Medulla oblongata (tissue), 1 donor: ENCODE results near the gene MFSD6L.

Experiments used
- DNase-seq: peaks from one replicate; pipeline ENCODE4 v3.0.0-alpha.2; 2015; ENCODE audit errors: extremely low spot score

Gene MFSD6L

GRCh38 chr17:8798846-8799569 lies at the start of gene MFSD6L:
Gene MFSD6L (minus strand): TSS chr17:8799365. CDS start chr17:8799120, 245 bp downstream.
- no peak for DNase-seq

GRCh38 chr17:8847891-8848290 lies 48.7 kb upstream of the MFSD6L start:
- DNase-seq = no peak

GRCh38 chr17:8846768-8847211 lies 47.6 kb upstream of the MFSD6L start:
- peak; percentile 28 for DNase-seq

DNA sequence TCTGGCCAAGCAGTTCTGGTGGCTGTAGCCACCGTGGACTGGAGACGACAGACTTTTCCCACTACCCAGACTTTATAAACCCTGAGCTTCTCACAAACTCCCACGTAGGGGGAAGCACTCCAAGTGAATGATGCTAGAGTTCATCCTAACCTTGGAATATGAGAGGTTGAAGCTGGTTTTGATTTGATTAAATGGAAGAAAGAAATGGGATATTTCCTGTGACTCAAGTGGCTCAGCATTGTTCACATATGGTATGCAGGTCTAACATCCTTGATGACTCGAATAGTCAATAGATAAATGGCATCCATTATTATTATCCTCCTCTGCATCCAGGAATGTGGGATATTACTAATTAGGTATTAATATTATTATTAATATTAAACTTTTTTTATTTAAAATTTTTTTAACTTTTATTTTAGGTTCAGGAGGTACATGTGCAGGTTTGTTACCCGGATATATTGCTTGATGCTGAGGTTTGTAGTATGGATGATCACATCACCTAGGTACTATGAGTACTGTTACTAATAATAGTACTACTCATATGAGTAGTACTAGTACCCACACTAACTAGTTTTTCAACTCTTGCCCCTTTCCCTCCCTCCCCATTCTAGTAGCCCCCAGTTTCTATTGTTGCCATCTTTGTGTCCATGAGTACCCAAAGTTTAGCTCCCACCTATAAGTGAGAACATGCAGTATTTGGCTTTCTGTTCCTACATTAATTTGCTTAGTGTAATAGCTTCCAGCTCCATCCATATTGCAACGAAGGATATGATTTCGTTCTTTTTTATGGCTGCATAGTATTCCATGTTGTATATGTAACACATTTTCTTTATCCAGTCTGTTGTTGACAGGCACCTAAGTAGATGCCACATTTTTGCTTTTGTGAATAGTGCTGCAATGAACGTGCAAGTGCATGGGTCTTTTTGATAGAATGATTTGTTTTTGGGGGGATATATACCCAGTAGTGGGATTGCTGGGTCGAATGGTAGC lies 45.4 kb upstream of the MFSD6L start:
- no peak for DNase-seq

DNA sequence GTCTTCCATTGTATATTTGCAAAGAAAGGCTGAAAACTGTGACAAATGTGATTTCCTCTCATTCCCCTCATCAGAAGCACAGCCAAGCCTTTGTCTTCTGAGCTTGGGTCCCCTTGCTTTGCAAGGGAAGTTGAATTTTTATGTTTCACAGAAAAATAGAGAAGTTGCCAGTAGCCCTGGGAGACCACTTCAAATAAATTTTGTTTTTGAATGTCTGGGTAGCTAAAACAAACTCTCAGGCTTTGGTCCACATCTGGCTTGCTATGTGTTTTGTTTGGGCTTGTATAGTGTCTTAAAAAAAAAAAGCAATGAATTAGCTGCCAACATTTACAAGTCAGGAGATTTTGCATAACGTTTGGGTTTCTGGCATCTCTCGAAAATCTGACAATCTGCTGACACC lies 44.2 kb upstream of the MFSD6L start:
- DNase-seq = no peak

- no peak for DNase-seq
Measured at GRCh38 chr17:8841844-8842243, 42.7 kb upstream of the MFSD6L start.

GRCh38 chr17:8839410-8839935 lies 40.3 kb upstream of the MFSD6L start:
- no peak for DNase-seq

DNA sequence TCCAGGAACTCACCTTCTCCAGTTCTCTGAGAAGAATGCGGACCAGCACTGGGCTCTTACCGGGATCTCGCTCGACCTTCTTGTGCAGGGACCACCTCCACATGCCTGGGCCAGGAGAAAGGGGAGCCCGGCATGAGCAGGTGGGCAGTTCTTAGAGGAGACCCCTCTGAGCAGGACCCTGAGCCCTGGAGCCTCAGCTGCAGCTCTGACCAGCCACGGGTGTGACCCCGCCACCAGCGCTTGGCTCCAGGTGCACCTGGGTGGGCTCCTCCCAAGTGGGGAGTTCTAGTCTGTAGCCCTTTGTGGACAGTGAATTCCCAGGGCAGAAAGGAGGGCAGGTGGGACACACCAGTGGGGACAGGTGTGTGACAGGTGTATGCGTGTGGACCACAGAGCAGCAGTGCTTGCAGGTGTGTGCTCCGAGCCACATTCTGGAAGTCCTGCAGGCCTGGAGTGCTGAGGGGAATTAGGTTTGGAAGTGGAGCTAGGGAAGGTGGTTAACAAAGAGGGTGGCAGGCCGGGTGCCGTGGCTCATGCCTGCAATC lies 39.5 kb upstream of the MFSD6L start:
- no peak for DNase-seq

DNA sequence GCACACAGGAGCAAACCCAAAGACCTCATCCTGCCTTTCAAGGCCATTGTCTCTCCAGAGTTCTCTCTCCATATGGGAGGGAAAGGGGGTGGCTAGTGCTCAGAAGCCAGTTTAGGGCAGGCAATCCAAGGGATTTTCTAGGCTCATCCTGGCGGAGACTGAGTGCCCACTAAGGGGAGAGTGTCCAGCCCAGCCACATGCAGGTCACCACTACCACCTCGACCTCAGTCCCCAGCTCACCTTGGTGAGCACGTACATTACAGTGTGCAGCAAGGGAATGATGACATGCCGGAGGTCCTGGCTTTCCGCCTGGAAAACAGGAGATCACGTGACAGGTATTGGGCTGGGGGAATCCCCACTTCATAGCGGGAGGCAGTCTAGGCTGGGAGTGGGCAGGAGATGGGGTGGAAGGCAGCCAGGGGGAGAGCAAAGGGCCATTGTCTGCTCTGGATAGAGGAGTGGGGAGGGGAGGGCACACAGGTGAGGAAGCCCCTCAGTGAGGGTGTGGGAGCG lies 38.5 kb upstream of the MFSD6L start:
- no peak for DNase-seq

GRCh38 chr17:8836821-8837562 lies 37.8 kb upstream of the MFSD6L start:
- DNase-seq = no peak

DNA sequence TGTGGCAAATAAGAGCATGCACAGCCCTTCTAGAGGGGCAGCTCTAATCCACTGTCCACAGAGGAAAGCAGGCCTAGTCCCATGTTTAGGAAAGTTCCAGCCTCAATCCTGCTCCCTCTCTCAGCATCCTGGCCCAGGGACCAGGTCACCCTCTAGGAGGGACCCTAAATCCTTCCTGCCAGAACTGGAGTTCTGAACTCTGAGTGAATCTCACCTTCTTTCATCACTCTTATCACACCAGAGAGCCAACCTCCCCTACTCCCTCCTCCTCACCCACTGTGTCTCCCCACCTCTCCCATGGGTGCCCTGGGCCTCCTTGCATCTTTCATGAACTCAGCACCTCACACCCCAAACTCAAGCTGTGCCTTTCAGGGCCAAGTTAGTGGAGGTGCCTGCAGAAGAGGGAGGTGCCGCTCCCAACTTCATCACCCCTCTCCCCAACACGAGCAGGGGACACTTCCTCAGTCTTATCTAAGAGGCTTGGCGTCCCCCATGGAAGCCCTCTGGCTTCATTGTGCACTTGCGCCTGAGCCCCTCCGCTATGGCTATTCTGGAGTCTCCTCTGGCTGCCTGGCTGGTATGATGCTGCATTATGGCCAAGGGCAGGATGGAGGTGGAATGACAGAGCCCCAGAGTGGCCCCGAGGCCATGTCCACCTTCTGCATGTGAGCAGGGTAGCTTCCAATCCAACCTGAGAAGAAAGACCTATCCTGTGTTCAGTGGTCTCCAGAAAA lies 36.6 kb upstream of the MFSD6L start:
- DNase-seq = no peak

GRCh38 chr17:8835106-8835505 lies 35.9 kb upstream of the MFSD6L start:
- no peak for DNase-seq

GRCh38 chr17:8832711-8833352 lies 33.7 kb upstream of the MFSD6L start:
- no peak for DNase-seq

- DNase-seq = no peak
Measured at GRCh38 chr17:8831234-8831849, 32.2 kb upstream of the MFSD6L start.

DNA sequence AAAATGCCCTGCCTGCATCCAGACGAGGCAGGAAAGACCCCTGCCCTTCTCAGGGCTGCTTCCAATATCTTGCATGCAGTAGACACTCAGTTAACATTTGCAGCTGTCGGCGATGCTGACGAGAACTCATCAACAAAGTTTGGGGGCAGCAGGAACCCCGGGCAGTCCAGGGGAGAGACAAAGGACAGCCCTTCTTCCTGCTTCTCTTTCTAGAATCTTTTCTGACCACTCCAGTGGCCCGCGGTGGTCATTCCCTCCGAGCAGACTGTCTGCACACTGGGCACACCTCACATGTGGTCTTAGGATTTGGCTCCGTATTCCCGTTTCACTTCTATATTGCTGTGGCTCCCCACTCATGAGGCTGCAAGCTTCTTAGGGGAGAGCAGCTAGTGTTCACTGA lies 31.0 kb upstream of the MFSD6L start:
- DNase-seq = no peak

DNA sequence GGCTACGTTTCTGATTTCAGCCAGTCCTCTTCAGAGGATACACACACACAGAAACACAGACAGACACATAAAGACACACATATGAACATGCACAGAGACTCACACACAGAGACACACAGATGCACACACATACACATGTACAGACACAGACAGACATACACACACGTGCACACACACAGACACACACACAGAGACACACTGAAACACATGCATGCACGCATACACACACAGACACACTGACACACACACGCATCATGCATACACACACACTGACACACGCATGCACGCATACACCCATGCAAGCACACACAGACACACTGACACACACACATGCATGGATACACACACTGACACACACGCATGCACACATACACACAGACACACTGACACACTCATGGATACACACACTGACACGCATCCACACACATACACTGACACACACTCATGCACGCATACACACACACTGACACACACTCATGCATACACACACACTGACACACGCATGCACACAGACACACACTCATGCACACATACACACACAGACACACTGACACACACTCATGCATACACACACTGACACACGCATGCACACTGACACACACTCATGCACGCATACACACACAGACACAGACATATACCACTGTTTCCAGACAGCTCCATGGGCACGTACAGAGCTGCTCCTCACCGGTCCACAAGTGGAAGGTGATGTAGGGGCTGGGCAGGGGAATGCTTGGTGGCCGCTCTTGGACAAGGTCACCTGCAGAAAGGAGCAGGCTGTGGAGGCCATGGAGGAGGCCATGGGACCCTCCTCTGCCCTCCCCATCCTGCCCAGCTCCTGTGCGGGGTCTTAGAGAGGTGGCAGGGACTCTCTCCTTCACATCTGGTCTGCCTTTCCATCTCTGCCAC lies 30.1 kb upstream of the MFSD6L start:
- DNase-seq = no peak

DNA sequence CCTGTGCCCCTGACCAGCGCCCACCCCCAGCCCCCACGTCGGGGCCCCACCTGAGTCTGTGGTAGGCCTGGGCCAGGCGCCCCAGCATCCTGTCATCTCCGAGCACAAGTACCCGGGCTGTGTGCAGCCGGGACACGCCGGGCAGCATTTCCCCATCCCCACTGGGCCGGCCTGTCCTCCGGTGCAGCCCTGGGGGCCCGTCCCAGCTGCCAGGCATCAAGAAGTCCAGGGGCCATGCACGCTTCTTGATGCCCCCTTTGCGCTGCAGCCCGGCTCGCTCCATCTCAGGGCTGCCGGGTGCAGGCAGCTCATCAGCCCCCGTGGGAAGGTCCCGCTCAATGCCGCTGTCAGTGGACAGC lies 29.3 kb upstream of the MFSD6L start:
- no peak for DNase-seq

DNA sequence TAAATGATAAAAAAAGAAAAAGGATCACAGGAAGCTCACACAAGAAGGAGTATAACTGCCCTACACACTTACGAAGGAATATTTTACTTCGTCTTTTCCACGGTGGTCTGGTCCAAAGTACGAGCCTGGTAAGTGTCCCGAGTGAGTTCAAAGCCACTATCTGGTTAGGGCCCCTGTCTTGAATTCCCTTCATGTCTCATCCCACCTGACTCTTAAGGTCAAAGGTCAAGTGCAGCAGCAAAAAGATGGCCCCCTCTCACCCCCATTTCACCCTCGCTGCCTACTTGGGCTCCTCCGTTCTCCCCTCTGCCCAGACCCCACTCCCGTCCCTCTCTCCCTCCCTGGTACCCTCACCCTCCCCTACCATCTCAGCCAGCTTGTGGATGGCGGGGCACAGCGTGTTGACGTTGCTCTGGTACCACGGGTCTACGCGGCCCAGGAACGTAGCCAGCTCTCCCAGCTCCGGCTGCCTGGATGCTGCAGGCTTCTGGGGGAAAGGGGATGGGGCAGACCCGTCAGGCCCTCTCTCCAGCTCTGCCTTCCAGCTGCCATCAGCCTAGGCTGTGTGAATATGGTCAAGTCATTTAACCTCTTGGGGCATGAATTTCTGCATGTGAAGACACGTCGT lies 27.8 kb upstream of the MFSD6L start:
- DNase-seq = no peak
